Fibroblast of lung (primary cell): ENCODE results near the gene CDC42SE1. TPM values are rescaled to one million over a fixed set of nuclear protein-coding genes. Genes with fewer than 3 reads are reported as not detected.

Experiments
- DNase-seq, 2 donors: peaks; one replicate each; pipeline versions ENCODE4 v3.0.0 to v3.0.0-alpha.2; 2010; ENCODE audit warnings: low read depth in 2 of 2
- H2AFZ ChIP-seq: 2 replicates; pipeline ENCODE4 v1.5.1; 2012; ENCODE audit warnings: low read length, control low read depth, inconsistent platforms
- H3K27ac ChIP-seq: 2 replicates; pipeline ENCODE4 v1.5.1; 2011; ENCODE audit warnings: low read length, control low read depth; ENCODE audit not compliant: insufficient read depth
- H3K27me3 ChIP-seq: 2 replicates; pipeline ENCODE4 v1.5.1; 2011; ENCODE audit warnings: mild to moderate bottlenecking, low read length; ENCODE audit not compliant: control insufficient read depth, insufficient read depth
- H3K36me3 ChIP-seq: 2 replicates; pipeline ENCODE4 v1.5.1; 2011; ENCODE audit warnings: low read length; ENCODE audit not compliant: control insufficient read depth, insufficient read depth
- H3K4me1 ChIP-seq: 2 replicates; pipeline ENCODE4 v1.5.1; 2011; ENCODE audit warnings: low read length; ENCODE audit not compliant: control insufficient read depth, insufficient read depth; ENCODE audit errors: extremely low read depth
- H3K4me2 ChIP-seq: 2 replicates; pipeline ENCODE4 v1.5.1; 2011; ENCODE audit warnings: low read length, control low read depth; ENCODE audit not compliant: insufficient read depth; ENCODE audit errors: extremely low read depth
- H3K4me3 ChIP-seq, 4 experiments: fragments of 200-600 bp in 1 of 4; sonication (generic) in 1 of 4; replicated peaks in 1 of 4; 2 replicates each; pipeline ENCODE4 v1.5.1; 2011 to 2016; ENCODE audit warnings: low read length in 4 of 4, low read depth in 3 of 4, mild to moderate bottlenecking in 3 of 4, control low read depth in 2 of 4, inconsistent platforms in 1 of 4, mixed read lengths in 1 of 4; ENCODE audit not compliant: insufficient read depth in 1 of 4; ENCODE audit errors: control extremely low read depth in 1 of 4
- H3K79me2 ChIP-seq: 2 replicates; pipeline ENCODE4 v1.5.1; 2012; ENCODE audit warnings: mild to moderate bottlenecking, low read length, inconsistent platforms; ENCODE audit not compliant: control insufficient read depth, insufficient read depth
- H3K9ac ChIP-seq: 2 replicates; pipeline ENCODE4 v1.5.1; 2011; ENCODE audit warnings: mild to moderate bottlenecking, low read length, control low read depth; ENCODE audit not compliant: insufficient read depth
- H3K9me3 ChIP-seq: 2 replicates; pipeline ENCODE4 v1.5.1; 2012; ENCODE audit warnings: low read depth, low read length; ENCODE audit not compliant: control insufficient read depth, insufficient read depth
- H4K20me1 ChIP-seq: 2 replicates; pipeline ENCODE4 v1.5.1; 2011; ENCODE audit warnings: low read length; ENCODE audit not compliant: control insufficient read depth, insufficient read depth; ENCODE audit errors: extremely low read depth
- CTCF ChIP-seq, 2 donors: IDR thresholded peaks in 1 of 2; conservative IDR thresholded peaks in 1 of 2; 1 replicate in 1 of 2; 2 replicates in 1 of 2; pipeline ENCODE4 v1.5.1; 2011 to 2012; ENCODE audit warnings: low read length in 2 of 2, control low read depth in 1 of 2, inconsistent platforms in 1 of 2, low read depth in 1 of 2, mild to moderate bottlenecking in 1 of 2
- EZH2 ChIP-seq: IDR thresholded peaks from 2 replicates; pipeline ENCODE4 v1.5.1; 2012; ENCODE audit warnings: low read length, control low read depth, mild to moderate bottlenecking; ENCODE audit errors: missing control alignments
- polyA plus RNA-seq, 2 donors: library from polyadenylated mRNA; depleted of rRNA in 1 of 2; stranded (reverse) in 1 of 2; unstranded in 1 of 2; fragments of >200 nt; gene quantifications; 2 replicates each; pipeline ENCODE4 v1.2.1, GENCODE V29; 2011 to 2012; ENCODE audit warnings: missing spikeins in 1 of 2
- total RNA-seq: library from RNA; depleted of rRNA; stranded (reverse); fragments of >200 nt; gene quantifications from 2 replicates; pipeline ENCODE4 v1.2.1, GENCODE V29; 2014

CDC42SE1 gene
- total and polyA plus RNA-seq, 2 donors (not counting 1 experiment from before 2014, with no cell fraction given) = 36.5 to 49.9 TPM

- H3K27me3 ChIP-seq = no peaks in the 10 kb centered on the region
- TF ChIP-seq CTCF (conservative IDR thresholded peaks at IDR 0.05 in 1 of 2, IDR thresholded peaks at IDR 0.05 in 1 of 2; ENCODE audit: low read depth in 1 of 2, low read length in 2 of 2) = no peak
- TF ChIP-seq EZH2 = no peak
- peaks cover 2% of the 10 kb centered on the region for H4K20me1 ChIP-seq
- H2AFZ ChIP-seq = peak within 1 kb of the TSS; percentile 72
- peak within 1 kb of the TSS; percentile 76 to 90 (median 82) for H3K4me3 ChIP-seq
- peaks cover 49% of the 10 kb centered on the region for H3K79me2 ChIP-seq
- peaks cover 15% of the 10 kb centered on the region for H3K4me1 ChIP-seq
- no peaks in the 10 kb centered on the region for H3K9me3 ChIP-seq
- peaks cover 9% of the 10 kb centered on the region for H3K36me3 ChIP-seq
- peak within 1 kb of the TSS; percentile 86 for H3K27ac ChIP-seq
- peak within 1 kb of the TSS; percentile 97 for H3K9ac ChIP-seq
- peak within 1 kb of the TSS; percentile 68 for H3K4me2 ChIP-seq
- DNase-seq = peak; percentile 58 to 86
Observed at GRCh38 chr1:151060007-151060656, 710 bp upstream of the CDC42SE1 start, which contains the start of gene MLLT11. TSS of gene MLLT11 (plus strand) at chr1:151060397. CDS start at chr1:151067225, 6,828 bp downstream.

- TF ChIP-seq EZH2 (no peak), CTCF (conservative IDR thresholded peaks at IDR 0.05 in 1 of 2, IDR thresholded peaks at IDR 0.05 in 1 of 2; ENCODE audit: low read depth in 1 of 2, low read length in 2 of 2) (no peak)
- H3K36me3 ChIP-seq = peaks cover 18% of the 10 kb centered on the region
- DNase-seq = peak; percentile 18 to 27
- peak overlapping the region; percentile 86 for H3K27ac ChIP-seq
- no peak overlapping the region for H2AFZ ChIP-seq
- H3K79me2 ChIP-seq = peaks cover 52% of the 10 kb centered on the region
- H4K20me1 ChIP-seq = peaks cover 2% of the 10 kb centered on the region
- peak overlapping the region; percentile 76 to 90 (median 82) for H3K4me3 ChIP-seq
- H3K27me3 ChIP-seq = no peaks in the 10 kb centered on the region
- peak overlapping the region; percentile 97 for H3K9ac ChIP-seq
- no peaks in the 10 kb centered on the region for H3K9me3 ChIP-seq
- peaks cover 15% of the 10 kb centered on the region for H3K4me1 ChIP-seq
- peak overlapping the region; percentile 100 for H3K4me2 ChIP-seq
Observed at GRCh38 chr1:151058692-151059091, 730 bp downstream of the CDC42SE1 start.

GRCh38 chr1:151056149-151056548 is 3.3 kb downstream of the CDC42SE1 start:
- no peak for DNase-seq
- Histone ChIP-seq H3K9ac (no peak overlapping the region), H3K27me3 (no peaks in the 10 kb centered on the region), H3K27ac (peak overlapping the region; percentile 24), H3K9me3 (no peaks in the 10 kb centered on the region), H3K4me3 (no peak overlapping the region), H3K79me2 (peaks cover 51% of the 10 kb centered on the region), H3K36me3 (peaks cover 20% of the 10 kb centered on the region), H2AFZ (no peak overlapping the region), H3K4me1 (peaks cover 13% of the 10 kb centered on the region), H3K4me2 (no peak overlapping the region), H4K20me1 (peaks cover 2% of the 10 kb centered on the region)
- TF ChIP-seq EZH2 (no peak), CTCF (conservative IDR thresholded peaks at IDR 0.05 in 1 of 2, IDR thresholded peaks at IDR 0.05 in 1 of 2; ENCODE audit: low read depth in 1 of 2, low read length in 2 of 2) (no peak)
